ENCODE data around the gene ATMIN.

DNA sequence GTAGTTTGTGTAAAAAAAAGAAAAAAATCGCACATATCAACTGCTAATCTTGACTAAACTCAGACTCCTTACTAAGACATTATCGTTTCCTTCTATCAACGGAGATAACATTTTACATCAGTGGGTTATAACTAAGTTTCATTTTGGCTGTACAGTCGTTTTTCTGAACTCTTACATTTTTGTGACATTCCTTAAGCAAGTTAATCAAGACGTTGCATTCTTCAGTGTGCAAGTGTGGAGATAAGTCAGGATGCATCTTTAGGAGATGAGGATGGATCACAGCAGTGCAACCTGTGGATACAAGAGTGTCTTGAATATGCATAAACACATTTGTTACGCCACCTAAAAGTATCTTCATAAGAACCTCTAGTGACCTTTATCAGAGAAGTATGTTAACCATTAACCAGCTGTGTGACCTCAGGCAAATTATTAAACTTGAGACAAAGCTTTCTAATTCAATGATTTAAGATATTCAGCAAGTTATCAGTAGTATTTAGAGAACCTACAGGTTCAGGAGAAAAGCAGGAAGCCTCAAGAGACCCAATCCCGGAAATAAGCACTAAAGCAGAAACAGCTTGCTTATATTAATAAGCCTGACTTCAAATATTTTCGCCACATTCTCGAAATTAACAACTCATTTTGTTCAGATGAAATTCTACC is 38.4 kb upstream of the ATMIN start:
- TF ChIP-seq EZH2 (IDR thresholded peaks at IDR 0.05; ENCODE audit: insufficient read depth, poor library complexity, severe bottlenecking) (no peak), EZH2phosphoT487 (IDR thresholded peaks at IDR 0.05; ENCODE audit: insufficient read depth, low read depth) (no peak)
